Retinal pigment epithelial cell (primary cell): ENCODE data around the gene GADD45G.

Source experiments
- DNase-seq: peaks from one replicate; pipeline ENCODE4 v3.0.0-alpha.2; 2010; ENCODE audit warnings: low read depth
- H3K4me3 ChIP-seq: 2 replicates; pipeline ENCODE4 v1.5.1; 2011; ENCODE audit warnings: mild to moderate bottlenecking, low read length, control low read depth, moderate library complexity
- TF ChIP-seq, protein P1 (sequence below): conservative IDR thresholded peaks from 2 replicates; pipeline ENCODE4 v1.5.1; 2011; ENCODE audit warnings: low read depth, low read length, control low read depth, inconsistent platforms

GADD45G gene

GRCh38 chr9:89654025-89654662 is 49.3 kb downstream of the GADD45G start:
- no peak for DNase-seq
- no peak overlapping the region for H3K4me3 ChIP-seq
- TF ChIP-seq, protein P1, sequence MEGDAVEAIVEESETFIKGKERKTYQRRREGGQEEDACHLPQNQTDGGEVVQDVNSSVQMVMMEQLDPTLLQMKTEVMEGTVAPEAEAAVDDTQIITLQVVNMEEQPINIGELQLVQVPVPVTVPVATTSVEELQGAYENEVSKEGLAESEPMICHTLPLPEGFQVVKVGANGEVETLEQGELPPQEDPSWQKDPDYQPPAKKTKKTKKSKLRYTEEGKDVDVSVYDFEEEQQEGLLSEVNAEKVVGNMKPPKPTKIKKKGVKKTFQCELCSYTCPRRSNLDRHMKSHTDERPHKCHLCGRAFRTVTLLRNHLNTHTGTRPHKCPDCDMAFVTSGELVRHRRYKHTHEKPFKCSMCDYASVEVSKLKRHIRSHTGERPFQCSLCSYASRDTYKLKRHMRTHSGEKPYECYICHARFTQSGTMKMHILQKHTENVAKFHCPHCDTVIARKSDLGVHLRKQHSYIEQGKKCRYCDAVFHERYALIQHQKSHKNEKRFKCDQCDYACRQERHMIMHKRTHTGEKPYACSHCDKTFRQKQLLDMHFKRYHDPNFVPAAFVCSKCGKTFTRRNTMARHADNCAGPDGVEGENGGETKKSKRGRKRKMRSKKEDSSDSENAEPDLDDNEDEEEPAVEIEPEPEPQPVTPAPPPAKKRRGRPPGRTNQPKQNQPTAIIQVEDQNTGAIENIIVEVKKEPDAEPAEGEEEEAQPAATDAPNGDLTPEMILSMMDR = no peak

DNA sequence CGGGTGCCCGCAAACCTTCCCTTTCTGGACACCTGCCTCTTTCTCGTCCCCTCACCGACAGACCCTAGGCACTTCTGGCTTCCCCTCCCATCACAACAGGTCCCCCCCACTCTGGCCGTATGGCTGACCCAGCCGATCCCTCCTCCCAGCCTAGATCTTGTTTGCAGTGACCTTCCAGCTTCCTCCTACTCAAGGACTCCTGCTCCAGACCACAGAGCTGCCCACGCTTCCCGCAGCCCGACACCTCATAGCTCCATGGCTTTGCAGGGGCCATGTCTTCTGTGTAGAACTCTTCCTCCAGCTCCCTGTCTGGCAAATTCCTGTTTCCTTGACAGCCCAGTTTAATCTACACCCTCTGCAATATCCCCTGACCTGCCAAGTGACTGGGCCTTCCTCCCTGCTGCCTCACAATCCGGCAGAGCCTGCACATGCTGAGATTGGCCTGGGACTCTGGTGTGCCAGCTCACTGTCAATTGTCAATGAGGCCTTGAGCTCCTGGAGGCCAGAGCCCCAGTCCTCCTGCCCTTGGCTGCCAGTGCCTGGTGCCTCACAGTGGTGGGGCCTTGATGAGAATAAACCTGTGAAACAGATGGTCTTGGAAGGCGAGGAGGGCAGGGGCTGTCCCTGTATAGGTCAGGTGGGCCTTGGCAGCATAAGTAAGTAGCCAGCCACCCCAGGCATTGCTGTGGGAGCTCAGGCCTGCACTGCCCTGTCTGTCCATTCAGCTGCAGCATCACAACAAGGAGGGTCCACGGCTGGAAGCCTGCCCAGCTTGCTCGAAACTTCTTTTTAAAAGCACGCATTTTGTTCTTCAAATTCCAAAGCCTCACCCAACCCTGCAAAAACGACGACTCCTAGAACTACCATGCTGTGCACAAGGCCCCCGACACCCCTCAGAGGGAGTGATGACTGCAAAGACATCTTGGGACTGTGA is 50.5 kb downstream of the GADD45G start:
- H3K4me3 ChIP-seq = no peak overlapping the region
- TF ChIP-seq, protein P1 = no peak
- DNase-seq = no peak
